SU-DHL-6 (cell line): Measurements from ENCODE around the gene TXNIP.

Source experiments
- H2AFZ ChIP-seq: fragments of 200-600 bp; sonication (generic); 2 replicates; pipeline ENCODE4 v1.6.1; 2014; ENCODE audit warnings: low read depth, mild to moderate bottlenecking, moderate library complexity, mixed read lengths, antibody characterized with exemption, low read length; ENCODE audit not compliant: severe bottlenecking
- H3F3A ChIP-seq: fragments of 200-600 bp; shearing (Covaris generic); 2 replicates; pipeline ENCODE4 v1.6.0; 2016; ENCODE audit warnings: antibody characterized with exemption, mild to moderate bottlenecking; ENCODE audit not compliant: insufficient read depth
- H3K27ac ChIP-seq: fragments of 200-600 bp; sonication (generic); 2 replicates; pipeline ENCODE4 v1.5.1; 2016; ENCODE audit warnings: low read depth, mild to moderate bottlenecking, low read length, moderate library complexity, mixed read lengths
- H3K27me3 ChIP-seq: fragments of 200-600 bp; sonication (generic), shearing (Covaris generic); 2 replicates; pipeline ENCODE4 v1.6.0; 2014; ENCODE audit warnings: mild to moderate bottlenecking, low read length
- H3K36me3 ChIP-seq: fragments of 200-600 bp; sonication (generic); 2 replicates; pipeline ENCODE4 v1.6.1; 2014; ENCODE audit warnings: mild to moderate bottlenecking, low read length, mixed read lengths
- H3K4me2 ChIP-seq: fragments of 300-600, 200-600 bp; shearing (Covaris generic), sonication (generic); 2 replicates; pipeline ENCODE4 v1.6.0; 2014; ENCODE audit warnings: low read length, low read depth, mild to moderate bottlenecking; ENCODE audit not compliant: poor library complexity, severe bottlenecking
- H3K4me3 ChIP-seq: fragments of 200-600 bp; sonication (generic); 2 replicates; pipeline ENCODE4 v1.5.1; 2014; ENCODE audit warnings: antibody characterized with exemption, low read length, mild to moderate bottlenecking, mixed read lengths; ENCODE audit not compliant: insufficient read depth, poor library complexity, severe bottlenecking
- H3K79me2 ChIP-seq: fragments of 200-600 bp; sonication (generic); 2 replicates; pipeline ENCODE4 v1.6.1; 2014; ENCODE audit warnings: mild to moderate bottlenecking, low read length, moderate library complexity; ENCODE audit not compliant: insufficient read depth
- H3K9ac ChIP-seq: fragments of 200-600 bp; sonication (generic); 2 replicates; pipeline ENCODE4 v1.7.0; 2014; ENCODE audit warnings: mild to moderate bottlenecking, low read length
- H3K9me2 ChIP-seq: fragments of 200-600 bp; sonication (generic); replicated peaks from 2 replicates; pipeline ENCODE4 v1.6.1; 2014; ENCODE audit warnings: low read length; ENCODE audit not compliant: insufficient read depth
- H3K9me3 ChIP-seq: fragments of 200-600 bp; sonication (generic); 2 replicates; pipeline ENCODE4 v1.6.1; 2014; ENCODE audit warnings: low read length, mixed read lengths; ENCODE audit not compliant: insufficient read depth
- H4K20me1 ChIP-seq: fragments of 200-600 bp; sonication (generic); 2 replicates; pipeline ENCODE4 v1.6.1; 2014; ENCODE audit warnings: low read depth, mild to moderate bottlenecking, antibody characterized with exemption, low read length, moderate library complexity, mixed read lengths
- CTCF ChIP-seq: fragments of 200-600 bp; sonication (generic); IDR thresholded peaks from one replicate; pipeline ENCODE4 v1.5.1; 2017; ENCODE audit warnings: antibody characterized with exemption, mild to moderate bottlenecking, low read length, moderate library complexity; ENCODE audit not compliant: insufficient read depth, poor library complexity, severe bottlenecking
- EZH2phosphoT487 ChIP-seq: fragments of 200-600 bp; sonication (generic), shearing (Covaris generic); conservative IDR thresholded peaks from 2 replicates; pipeline ENCODE4 v1.6.1; 2018; ENCODE audit warnings: mild to moderate bottlenecking, antibody characterized with exemption, low read length, moderate library complexity, mixed read lengths

TXNIP gene

GRCh38 chr1:146036241-146036964 lies 40.0 kb upstream of the TXNIP start:
- Histone ChIP-seq H3K9me2 (no peaks in the 10 kb centered on the region), H2AFZ (no peak overlapping the region), H3K79me2 (no peaks in the 10 kb centered on the region), H3K27ac (peak overlapping the region; percentile 84), H3K9ac (0 out of 2 replicates have a peak overlapping the region, but pooled peaks have one; percentile 66), H3K9me3 (no peaks in the 10 kb centered on the region), H3K4me3 (peak overlapping the region; percentile 70), H4K20me1 (no peaks in the 10 kb centered on the region), H3K27me3 (no peaks in the 10 kb centered on the region), H3K4me2 (peak overlapping the region; percentile 95), H3K36me3 (no peaks in the 10 kb centered on the region), H3F3A (peaks cover 29% of the 10 kb centered on the region)
- no peak for TF ChIP-seq EZH2phosphoT487
- TF ChIP-seq CTCF: no peak

GRCh38 chr1:146035048-146035423 lies 38.7 kb upstream of the TXNIP start:
- H2AFZ ChIP-seq: peak overlapping the region; percentile 73
- peak overlapping the region; percentile 95 for H3K4me2 ChIP-seq
- H3K4me3 ChIP-seq: peak overlapping the region; percentile 35
- H3K79me2 ChIP-seq: no peaks in the 10 kb centered on the region
- H3K27ac ChIP-seq: no peak overlapping the region
- no peak for TF ChIP-seq EZH2phosphoT487
- TF ChIP-seq CTCF: no peak
- H3K9me3 ChIP-seq: no peaks in the 10 kb centered on the region
- H3K9ac ChIP-seq: 0 out of 2 replicates have a peak overlapping the region, but pooled peaks have one; percentile 14
- H4K20me1 ChIP-seq: no peaks in the 10 kb centered on the region
- no peaks in the 10 kb centered on the region for H3K9me2 ChIP-seq
- H3F3A ChIP-seq: peaks cover 28% of the 10 kb centered on the region
- no peaks in the 10 kb centered on the region for H3K27me3 ChIP-seq
- no peaks in the 10 kb centered on the region for H3K36me3 ChIP-seq

GRCh38 chr1:146032631-146033219 lies 36.3 kb upstream of the TXNIP start:
- no peak for TF ChIP-seq CTCF
- TF ChIP-seq EZH2phosphoT487: no peak
- H4K20me1 ChIP-seq: no peaks in the 10 kb centered on the region
- no peaks in the 10 kb centered on the region for H3K36me3 ChIP-seq
- H3K79me2 ChIP-seq: no peaks in the 10 kb centered on the region
- H2AFZ ChIP-seq: peak overlapping the region; percentile 11
- peaks cover 20% of the 10 kb centered on the region for H3F3A ChIP-seq
- H3K9me3 ChIP-seq: no peaks in the 10 kb centered on the region
- H3K4me2 ChIP-seq: no peak overlapping the region
- no peak overlapping the region for H3K27ac ChIP-seq
- no peak overlapping the region for H3K4me3 ChIP-seq
- H3K27me3 ChIP-seq: no peaks in the 10 kb centered on the region
- no peaks in the 10 kb centered on the region for H3K9me2 ChIP-seq
- H3K9ac ChIP-seq: no peak overlapping the region
